ENCODE data around the gene MAB21L2. TPM values are rescaled to one million over a fixed set of nuclear protein-coding genes. Genes with fewer than 3 reads are reported as not detected.

MAB21L2 gene
- not detected for total RNA-seq

GRCh38 chr4:150582146-150582872 lies at the start of gene MAB21L2:
MAB21L2 (plus strand) TSS chr4:150582151; CDS start chr4:150583030, 879 bp downstream.
- TF ChIP-seq, protein P1, sequence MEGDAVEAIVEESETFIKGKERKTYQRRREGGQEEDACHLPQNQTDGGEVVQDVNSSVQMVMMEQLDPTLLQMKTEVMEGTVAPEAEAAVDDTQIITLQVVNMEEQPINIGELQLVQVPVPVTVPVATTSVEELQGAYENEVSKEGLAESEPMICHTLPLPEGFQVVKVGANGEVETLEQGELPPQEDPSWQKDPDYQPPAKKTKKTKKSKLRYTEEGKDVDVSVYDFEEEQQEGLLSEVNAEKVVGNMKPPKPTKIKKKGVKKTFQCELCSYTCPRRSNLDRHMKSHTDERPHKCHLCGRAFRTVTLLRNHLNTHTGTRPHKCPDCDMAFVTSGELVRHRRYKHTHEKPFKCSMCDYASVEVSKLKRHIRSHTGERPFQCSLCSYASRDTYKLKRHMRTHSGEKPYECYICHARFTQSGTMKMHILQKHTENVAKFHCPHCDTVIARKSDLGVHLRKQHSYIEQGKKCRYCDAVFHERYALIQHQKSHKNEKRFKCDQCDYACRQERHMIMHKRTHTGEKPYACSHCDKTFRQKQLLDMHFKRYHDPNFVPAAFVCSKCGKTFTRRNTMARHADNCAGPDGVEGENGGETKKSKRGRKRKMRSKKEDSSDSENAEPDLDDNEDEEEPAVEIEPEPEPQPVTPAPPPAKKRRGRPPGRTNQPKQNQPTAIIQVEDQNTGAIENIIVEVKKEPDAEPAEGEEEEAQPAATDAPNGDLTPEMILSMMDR (IDR thresholded peaks at IDR 0.05; ENCODE audit: low read depth), result no peak

DNA sequence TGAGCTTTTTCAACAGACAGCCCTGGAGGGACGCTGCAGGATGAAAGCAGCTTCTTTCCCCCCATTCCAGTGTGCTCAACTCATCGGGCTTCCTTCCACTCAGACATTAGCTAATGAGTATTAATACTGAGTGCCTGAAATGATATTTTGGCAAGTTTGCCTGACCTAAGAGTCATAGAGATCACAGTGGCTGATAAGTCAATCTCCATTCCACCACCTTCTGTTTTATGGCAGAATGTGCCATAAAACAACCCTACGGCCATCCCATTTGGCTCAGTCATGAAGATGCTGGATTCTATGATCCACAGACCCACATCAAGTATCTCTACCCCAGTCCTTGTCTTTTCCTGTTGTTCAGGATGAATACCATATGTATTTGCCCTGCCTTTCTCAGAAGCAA lies 48.3 kb upstream of the MAB21L2 start:
- TF ChIP-seq, protein P1 (IDR thresholded peaks at IDR 0.05; ENCODE audit: low read depth), result no peak

DNA sequence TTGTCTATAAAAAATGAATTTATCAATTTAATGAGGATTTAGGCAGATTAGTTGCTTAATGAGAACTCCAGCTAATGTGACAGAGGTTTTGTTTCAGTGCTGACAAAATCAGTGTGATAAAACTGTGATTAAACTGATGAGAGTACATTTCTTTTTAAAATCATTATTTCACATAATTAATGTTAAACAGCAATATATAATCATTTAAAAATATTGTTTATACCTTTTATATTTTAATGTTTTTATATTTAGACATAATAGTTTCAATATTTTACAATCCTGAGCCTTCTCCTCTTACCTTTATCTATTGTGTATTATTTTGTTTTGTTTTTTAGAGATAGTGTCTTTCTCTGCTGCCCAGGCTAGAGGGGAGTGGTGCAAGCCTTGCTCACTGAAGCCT lies 47.1 kb upstream of the MAB21L2 start:
- TF ChIP-seq, protein P1 (IDR thresholded peaks at IDR 0.05; ENCODE audit: low read depth), result no peak

DNA sequence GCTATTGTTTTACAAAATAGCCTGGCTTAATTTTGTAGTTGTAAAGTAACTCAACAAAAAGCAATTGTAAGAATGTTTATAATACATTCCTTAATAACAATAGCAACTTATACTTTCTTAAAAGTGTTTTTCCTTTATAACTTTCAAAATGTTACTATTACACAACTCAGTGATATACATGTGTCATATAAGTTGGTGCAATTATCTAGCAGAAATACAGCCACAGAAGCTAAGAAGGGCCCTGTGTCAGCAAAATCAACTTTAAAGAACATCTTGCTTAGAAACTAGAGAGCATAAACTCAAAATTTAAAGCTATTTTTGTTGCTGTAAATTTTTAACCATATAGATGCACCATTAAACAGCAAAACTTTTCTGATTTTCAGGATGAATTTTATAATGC lies 41.4 kb upstream of the MAB21L2 start:
- TF ChIP-seq, protein P1 (IDR thresholded peaks at IDR 0.05; ENCODE audit: low read depth), result no peak

DNA sequence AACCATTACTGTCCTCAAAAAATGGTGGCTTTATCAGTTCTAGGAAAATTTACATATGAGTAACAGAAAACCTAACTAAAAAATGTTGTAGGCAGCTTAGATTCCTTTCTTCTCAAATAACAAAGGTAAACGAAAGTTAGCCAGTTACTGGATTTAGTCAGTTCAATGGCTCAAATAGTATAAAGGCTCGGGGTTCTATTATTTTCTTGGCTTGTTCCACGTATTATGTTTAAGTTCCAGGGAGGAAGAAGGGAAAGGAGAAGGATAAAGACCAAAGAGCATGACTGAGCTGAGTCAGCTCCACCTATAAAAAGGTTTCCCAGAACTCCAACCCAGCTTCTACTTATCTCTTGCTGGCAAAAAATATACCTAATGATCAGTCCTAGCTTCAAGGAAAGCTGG lies 41.0 kb upstream of the MAB21L2 start:
- TF ChIP-seq, protein P1 (IDR thresholded peaks at IDR 0.05; ENCODE audit: low read depth), result no peak

DNA sequence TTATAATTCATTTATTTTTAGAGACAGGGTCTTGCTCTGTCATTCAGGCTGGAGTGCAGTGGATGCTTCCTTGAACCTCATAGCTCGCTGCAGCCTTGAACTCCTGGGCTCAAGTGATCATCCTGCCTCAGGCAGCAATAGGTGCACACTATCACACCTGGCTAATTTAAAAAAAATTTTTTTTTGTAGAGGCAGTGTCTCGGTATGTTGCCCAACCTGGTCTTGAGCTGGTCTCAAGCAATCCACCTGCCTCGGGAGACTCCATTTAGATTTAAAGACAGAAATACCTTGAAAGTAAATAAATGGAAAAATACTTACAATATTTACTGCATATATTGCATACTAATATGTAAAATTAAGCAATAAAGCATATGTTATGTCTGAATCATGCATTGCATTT lies 40.3 kb upstream of the MAB21L2 start:
- TF ChIP-seq, protein P1 (IDR thresholded peaks at IDR 0.05; ENCODE audit: low read depth), result no peak

DNA sequence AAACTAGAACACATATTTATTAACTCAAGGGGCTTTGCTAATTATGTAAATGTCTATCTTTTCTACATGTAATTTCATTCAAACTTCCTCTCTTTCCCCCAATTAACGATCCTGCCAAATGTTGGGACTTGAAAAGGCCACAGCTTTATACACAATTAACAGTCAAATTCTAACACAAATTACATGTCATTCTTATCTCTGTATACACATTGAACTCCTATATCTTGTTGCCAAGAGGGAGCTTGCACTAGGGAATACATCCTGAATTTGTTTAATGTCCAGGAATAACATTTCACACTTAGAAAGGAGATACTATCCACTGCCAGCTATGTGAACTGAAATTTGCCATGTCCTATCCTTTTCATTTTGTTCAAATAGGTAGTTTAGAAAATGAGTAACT lies 38.9 kb upstream of the MAB21L2 start:
- TF ChIP-seq, protein P1 (IDR thresholded peaks at IDR 0.05; ENCODE audit: low read depth), result no peak

Measured in subcutaneous adipose tissue (tissue), 4 donors.